Ishikawa (cell line): ENCODE results near the gene GPS2.

Source experiments
- EP300 ChIP-seq: IDR thresholded peaks from 2 replicates; pipeline ENCODE4 v1.6.1; 2012; ENCODE audit warnings: borderline replicate concordance
- FOXM1 ChIP-seq: IDR thresholded peaks from 2 replicates; pipeline ENCODE4 v1.6.1; 2012; ENCODE audit warnings: low read depth, borderline replicate concordance
- REST ChIP-seq: IDR thresholded peaks from 2 replicates; pipeline ENCODE4 v1.6.1; 2012; ENCODE audit warnings: low read depth, mild to moderate bottlenecking
- TEAD4 ChIP-seq: IDR thresholded peaks from 2 replicates; pipeline ENCODE4 v1.6.1; 2012
- USF1 ChIP-seq: IDR thresholded peaks from 2 replicates; pipeline ENCODE4 v1.6.1; 2012
- YY1 ChIP-seq: IDR thresholded peaks from 2 replicates; pipeline ENCODE4 v1.6.1; 2012; ENCODE audit warnings: low read depth

- TF ChIP-seq FOXM1 (no peak), EP300 (no peak), USF1 (no peak), TEAD4 (peak; percentile 24; the same call in 1 of the 2 replicates), YY1 (no peak), REST (no peak)
Observed at GRCh38 chr17:7363311-7363710, 48.2 kb upstream of the GPS2 start.
